Endothelial cell of umbilical vein (primary cell): ENCODE data around the gene KIAA1549. TPM values are rescaled to one million over a fixed set of nuclear protein-coding genes. Genes with fewer than 3 reads are reported as not detected.

Experiments
- BruUV-seq: library from RNA; stranded (reverse); fragments of 400-500 nt; replicated peaks from 2 replicates; lab custom pipeline; 2021; lab: Mats Ljungman, UMichigan
- CTCF ChIA-PET: fragments of 300-600, 350-600 bp; sonication (Branson Sonifier 250); formaldehyde crosslinking; loops from one replicate; lab custom pipeline; 2021; ENCODE audit warnings: antibody characterized with exemption, inconsistent platforms; lab: Charles Lee
- POLR2A ChIA-PET: fragments of 300-600, 350-600 bp; sonication (Branson Sonifier 250); formaldehyde crosslinking; loops from one replicate; lab custom pipeline; 2021; ENCODE audit warnings: antibody characterized with exemption, inconsistent platforms; lab: Charles Lee
- DNase-seq: peaks from one replicate; pipeline ENCODE4 v3.0.0-alpha.2; 2011; ENCODE audit warnings: low read depth, low spot score
- FAIRE-seq: peaks from 2 replicates; lab custom pipeline; 2011; peaks lifted over from hg19 to GRCh38; lab: Jason Lieb, UNC
- H2AFZ ChIP-seq: 2 replicates; pipeline ENCODE4 v1.6.0; 2012; ENCODE audit warnings: low read depth, low read length, control low read depth, inconsistent platforms
- H3K27ac ChIP-seq: 2 replicates; pipeline ENCODE4 v1.5.1; 2011; ENCODE audit warnings: low read depth, mild to moderate bottlenecking, control low read depth, low read length, moderate library complexity; ENCODE audit not compliant: insufficient read depth
- H3K27me3 ChIP-seq, 2 experiments: 2 replicates each; pipeline versions ENCODE4 v1.6.0 to v1.6.1; 2011; ENCODE audit warnings: low read length in 2 of 2, mixed read lengths in 1 of 2; ENCODE audit not compliant: control insufficient read depth in 2 of 2, insufficient read depth in 2 of 2
- H3K36me3 ChIP-seq, 2 experiments: 2 replicates in 1 of 2; 3 replicates in 1 of 2; pipeline ENCODE4 v1.5.1; 2011; ENCODE audit warnings: low read length in 2 of 2, mild to moderate bottlenecking in 1 of 2, moderate library complexity in 1 of 2; ENCODE audit not compliant: control insufficient read depth in 2 of 2, insufficient read depth in 2 of 2; ENCODE audit errors: extremely low read depth in 1 of 2
- H3K4me1 ChIP-seq: 3 replicates; pipeline ENCODE4 v1.5.1; 2011; ENCODE audit warnings: mild to moderate bottlenecking, low read length; ENCODE audit not compliant: control insufficient read depth, insufficient read depth; ENCODE audit errors: extremely low read depth
- H3K4me2 ChIP-seq: 2 replicates; pipeline ENCODE4 v1.6.1; 2011; ENCODE audit warnings: low read length, control low read depth, mixed read lengths; ENCODE audit not compliant: insufficient read depth
- H3K4me3 ChIP-seq, 3 experiments: fragments of 200-600 bp in 1 of 3; sonication (generic), shearing (Covaris generic) in 1 of 3; replicated peaks in 1 of 3; 2 replicates each; pipeline ENCODE4 v1.5.1; 2011 to 2016; ENCODE audit warnings: control low read depth in 3 of 3, low read length in 3 of 3, mild to moderate bottlenecking in 2 of 3, inconsistent platforms in 1 of 3, low read depth in 1 of 3, moderate library complexity in 1 of 3; ENCODE audit not compliant: insufficient read depth in 1 of 3
- H3K79me2 ChIP-seq: 2 replicates; pipeline ENCODE4 v1.6.0; 2012; ENCODE audit warnings: low read length, inconsistent platforms; ENCODE audit not compliant: control insufficient read depth, insufficient read depth
- H3K9ac ChIP-seq: replicated peaks from 2 replicates; pipeline ENCODE3; 2011; ENCODE audit warnings: low read length, control low read depth; ENCODE audit not compliant: insufficient read depth; ENCODE audit errors: extremely low read depth
- H3K9me1 ChIP-seq: replicated peaks from 3 replicates; pipeline ENCODE4 v1.6.0; 2011; ENCODE audit warnings: mild to moderate bottlenecking, low read length; ENCODE audit not compliant: control insufficient read depth, insufficient read depth; ENCODE audit errors: extremely low read depth
- H3K9me3 ChIP-seq: replicated peaks from 2 replicates; pipeline ENCODE4 v1.5.1; 2012; ENCODE audit warnings: low read length, inconsistent platforms; ENCODE audit not compliant: control insufficient read depth, insufficient read depth
- H4K20me1 ChIP-seq: replicated peaks from 2 replicates; pipeline ENCODE3; 2011; ENCODE audit warnings: mild to moderate bottlenecking, low read length; ENCODE audit not compliant: control insufficient read depth, insufficient read depth; ENCODE audit errors: extremely low read depth
- EZH2 ChIP-seq: IDR thresholded peaks from 2 replicates; pipeline ENCODE4 v1.6.1; 2012; ENCODE audit warnings: borderline replicate concordance, low read depth, mild to moderate bottlenecking, moderate library complexity, low read length, inconsistent platforms; ENCODE audit not compliant: severe bottlenecking
- FOS ChIP-seq: IDR thresholded peaks from 2 replicates; pipeline ENCODE4 v1.6.1; 2011; ENCODE audit warnings: mild to moderate bottlenecking, low read length, moderate library complexity, borderline replicate concordance; ENCODE audit not compliant: insufficient read depth
- GATA2 ChIP-seq: IDR thresholded peaks from 2 replicates; pipeline ENCODE4 v1.7.0; 2011; ENCODE audit warnings: low read depth, mild to moderate bottlenecking, moderate library complexity, mixed read lengths, low read length; ENCODE audit not compliant: insufficient read length, insufficient read depth
- JUN ChIP-seq: IDR thresholded peaks from 2 replicates; pipeline ENCODE4 v1.6.1; 2011; ENCODE audit warnings: borderline replicate concordance, low read depth; ENCODE audit not compliant: insufficient read length, insufficient read depth
- MAX ChIP-seq: IDR thresholded peaks from 2 replicates; pipeline ENCODE4 v1.6.1; 2011; ENCODE audit not compliant: insufficient read depth, insufficient read length
- MYC ChIP-seq: IDR thresholded peaks from one replicate; pipeline ENCODE4 v1.6.1; 2011; ENCODE audit warnings: mild to moderate bottlenecking, low read depth, low read length
- POLR2A ChIP-seq: IDR thresholded peaks from 2 replicates; pipeline ENCODE4 v1.6.1; 2012; ENCODE audit warnings: low read depth, mild to moderate bottlenecking, control low read depth, low read length
- POLR2AphosphoS5 ChIP-seq: IDR thresholded peaks from 2 replicates; pipeline ENCODE4 v1.6.1; 2012; ENCODE audit warnings: low read depth, mild to moderate bottlenecking, control low read depth, low read length, moderate library complexity; ENCODE audit not compliant: insufficient read depth
- dilution Hi-C: fragments of 300-500 bp; cut with MboI; formaldehyde crosslinking; loops from one replicate; pipeline ENCODE4 v1.15.0; 2019; ENCODE audit warnings: low sequenced_read_pairs; ENCODE audit not compliant: extremely low pct_ligation_motif_present
- intact Hi-C: fragments of 100-400 bp; cut with micrococcal nuclease; formaldehyde crosslinking; loops from one replicate; pipeline ENCODE4 v1.10.0; 2022
- polyA plus RNA-seq, 4 experiments: library from polyadenylated mRNA; depleted of rRNA in 3 of 4; stranded (reverse) in 3 of 4; unstranded in 1 of 4; fragments of >200 nt; gene quantifications; 2 replicates each; pipeline versions ENCODE4 v1.2.1 to v1.2.3, GENCODE V29; 2011 to 2012; ENCODE audit warnings: missing spikeins in 1 of 4
- total RNA-seq: library from RNA; stranded (reverse); gene quantifications from 2 replicates; pipeline ENCODE4 v1.2.3, GENCODE V29; 2021

The KIAA1549 gene
- total and polyA plus RNA-seq, 2 donors (not counting 3 experiments of a cell fraction or from before 2014, with no cell fraction given): 4.6 to 10.9 TPM

GRCh38 chr7:138982204-138982623, 1.0 kb upstream of the KIAA1549 start:
- no peak for FAIRE-seq
- no peaks in the 10 kb centered on the region for H4K20me1 ChIP-seq
- peaks cover 17% of the 10 kb centered on the region for H3K79me2 ChIP-seq
- dilution Hi-C loops (no loop called here), intact Hi-C loops (no loop called here)
- peak overlapping the region in 2 of 3 experiments; percentile 24 to 59 for H3K4me3 ChIP-seq
- BruUV-seq: no TSS peak
- H3K27me3 ChIP-seq: no peaks in the 10 kb centered on the region
- H3K36me3 ChIP-seq: no peaks in the 10 kb centered on the region
- H3K9me1 ChIP-seq: no peaks in the 10 kb centered on the region
- POLR2A ChIA-PET: no interaction called here
- H2AFZ ChIP-seq: peak overlapping the region; percentile 56
- no peak overlapping the region for H3K27ac ChIP-seq
- H3K9me3 ChIP-seq: no peaks in the 10 kb centered on the region
- no peak for TF ChIP-seq POLR2AphosphoS5
- TF ChIP-seq GATA2: no peak
- no peak for TF ChIP-seq POLR2A
- no peak for TF ChIP-seq MYC
- no peak for TF ChIP-seq EZH2
- no peak for TF ChIP-seq FOS
- no peak for TF ChIP-seq JUN
- TF ChIP-seq MAX: no peak
- no peak for DNase-seq
- H3K4me1 ChIP-seq: peaks cover 24% of the 10 kb centered on the region
- peak overlapping the region; percentile 1 for H3K4me2 ChIP-seq
- H3K9ac ChIP-seq: no peak overlapping the region
- CTCF ChIA-PET: interaction anchor here (0.8 to 5.5 kb wide), 4 partner anchors 35 to 96 kb away, joined by 3 to 117 read pairs (median 10); no protein-coding TSS in a partner anchor
